HepG2 (cell line): ENCODE measurements around the gene HID1. TPM values are rescaled to one million over a fixed set of nuclear protein-coding genes. Genes with fewer than 3 reads are reported as not detected.

ENCODE experiments used
- ARNT2 ChIP-seq: sonication (generic); formaldehyde crosslinking; IDR thresholded peaks from 2 replicates; pipeline ENCODE4 v1.8.0; 2022; ENCODE audit warnings: mild to moderate bottlenecking, low read depth, missing genetic modification reagents, moderate library complexity
- ATF4 ChIP-seq, 2 experiments: fragments of 450-650 bp in 1 of 2; sonication (generic) in 1 of 2; formaldehyde crosslinking; IDR thresholded peaks; 2 replicates each; pipeline versions ENCODE4 v1.5.0 to v1.8.0; 2020 to 2022; ENCODE audit warnings: mild to moderate bottlenecking in 1 of 2, missing genetic modification reagents in 1 of 2
- BCL6 ChIP-seq: IDR thresholded peaks from 2 replicates; pipeline ENCODE4 v1.6.1; 2016; ENCODE audit warnings: missing genetic modification reagents, missing compliant biosample characterization
- EED ChIP-seq: sonication (generic); formaldehyde crosslinking; IDR thresholded peaks from 2 replicates; pipeline ENCODE4 v1.5.0; 2020; ENCODE audit warnings: mild to moderate bottlenecking, missing genetic modification reagents
- HOXA5 ChIP-seq: sonication (generic); formaldehyde crosslinking; IDR thresholded peaks from 2 replicates; pipeline ENCODE4 v1.4.0; 2020; ENCODE audit warnings: missing genetic modification reagents
- KLF12 ChIP-seq: sonication (generic); formaldehyde crosslinking; IDR thresholded peaks from 2 replicates; pipeline ENCODE4 v1.4.0; 2020; ENCODE audit warnings: missing genetic modification reagents, borderline replicate concordance
- KLF9 ChIP-seq: IDR thresholded peaks from 2 replicates; pipeline ENCODE4 v1.6.1; 2016; ENCODE audit warnings: low read depth
- MATR3 ChIP-seq: sonication (generic); formaldehyde crosslinking; IDR thresholded peaks from 2 replicates; pipeline ENCODE4 v1.4.0; 2020; ENCODE audit warnings: missing genetic modification reagents
- MED1 ChIP-seq: sonication (generic); formaldehyde crosslinking; IDR thresholded peaks from 2 replicates; pipeline ENCODE4 v1.4.0; 2020; ENCODE audit warnings: missing genetic modification reagents
- MIXL1 ChIP-seq: IDR thresholded peaks from 2 replicates; pipeline ENCODE4 v1.6.1; 2016
- NFKB2 ChIP-seq: sonication (generic); formaldehyde crosslinking; IDR thresholded peaks from 2 replicates; pipeline ENCODE4 v1.4.0; 2020; ENCODE audit warnings: missing genetic modification reagents, borderline replicate concordance
- PHF5A ChIP-seq: IDR thresholded peaks from one replicate; pipeline ENCODE4 v1.6.1; 2018; ENCODE audit warnings: low read depth, missing genetic modification reagents; ENCODE audit not compliant: unreplicated experiment
- PPARG ChIP-seq: conservative IDR thresholded peaks from 2 replicates; pipeline ENCODE4 v1.6.1; 2016; ENCODE audit warnings: missing biosample characterization, missing genetic modification reagents
- RAD21 ChIP-seq: fragments of 450-650 bp; formaldehyde crosslinking; IDR thresholded peaks from 2 replicates; pipeline ENCODE4 v1.5.0; 2020; ENCODE audit warnings: mild to moderate bottlenecking
- SALL1 ChIP-seq: sonication (generic); formaldehyde crosslinking; IDR thresholded peaks from 2 replicates; pipeline ENCODE4 v1.8.0; 2022; ENCODE audit warnings: mild to moderate bottlenecking, missing genetic modification reagents
- SNAPC2 ChIP-seq: sonication (generic); formaldehyde crosslinking; IDR thresholded peaks from 2 replicates; pipeline ENCODE4 v1.8.1; 2022; ENCODE audit warnings: mild to moderate bottlenecking, missing genetic modification reagents
- TEAD3 ChIP-seq: optimal IDR thresholded peaks from 2 replicates; pipeline ENCODE3; 2016; ENCODE audit warnings: borderline replicate concordance
- ZBTB20 ChIP-seq: sonication (generic); formaldehyde crosslinking; IDR thresholded peaks from 2 replicates; pipeline ENCODE4 v1.8.1; 2023; ENCODE audit warnings: missing genetic modification reagents, low read depth, mild to moderate bottlenecking, borderline replicate concordance
- ZMAT3 ChIP-seq: sonication (generic); formaldehyde crosslinking; conservative IDR thresholded peaks from 2 replicates; pipeline ENCODE4 v1.7.0; 2021; ENCODE audit warnings: missing genetic modification reagents
- ZNF558 ChIP-seq: sonication (generic); formaldehyde crosslinking; IDR thresholded peaks from 2 replicates; pipeline ENCODE4 v1.9.0; 2022; ENCODE audit warnings: mild to moderate bottlenecking, missing genetic modification reagents, borderline replicate concordance
- ZNF580 ChIP-seq: IDR thresholded peaks from 2 replicates; pipeline ENCODE4 v1.6.1; 2016; ENCODE audit warnings: low read depth, borderline replicate concordance
- polyA plus RNA-seq, 8 experiments: library from polyadenylated mRNA; depleted of rRNA in 3 of 8; stranded (reverse) in 7 of 8; unstranded in 1 of 8; fragments of >200 nt; fragmentation: Illumina TruSeq in 4 of 8; extraction: Trizol in 4 of 8; gene quantifications; 2 replicates each; pipeline versions ENCODE4 v1.2.1 to v1.2.3, GENCODE V29; 2011 to 2016; ENCODE audit warnings: low read depth in 4 of 8, missing spikeins in 1 of 8, mixed read lengths in 1 of 8; ENCODE audit not compliant: insufficient read depth in 1 of 8
- total RNA-seq, 5 experiments: library from RNA; depleted of rRNA; stranded (reverse); fragments of >200 nt; fragmentation: Illumina TruSeq; extraction: Trizol; gene quantifications; 2 replicates each; pipeline ENCODE4 v1.2.3, GENCODE V29; 2016; ENCODE audit warnings: low read depth in 1 of 5
- TF ChIP-seq, protein P1 (sequence below): sonication (generic); formaldehyde crosslinking; IDR thresholded peaks from 2 replicates; pipeline ENCODE4 v1.5.1; 2020; ENCODE audit warnings: mild to moderate bottlenecking, moderate library complexity, missing genetic modification reagents
- TF ChIP-seq, protein P2 (sequence below): sonication (generic); formaldehyde crosslinking; IDR thresholded peaks from 2 replicates; pipeline ENCODE4 v1.8.0; 2022; ENCODE audit warnings: missing genetic modification reagents, mild to moderate bottlenecking, inconsistent platforms, borderline replicate concordance

The HID1 gene
- total and polyA plus RNA-seq, 2 of the 13 experiments (the other 11 are each of a cell fraction or from before 2014, with no cell fraction given): 2.1 to 10.6 TPM

DNA sequence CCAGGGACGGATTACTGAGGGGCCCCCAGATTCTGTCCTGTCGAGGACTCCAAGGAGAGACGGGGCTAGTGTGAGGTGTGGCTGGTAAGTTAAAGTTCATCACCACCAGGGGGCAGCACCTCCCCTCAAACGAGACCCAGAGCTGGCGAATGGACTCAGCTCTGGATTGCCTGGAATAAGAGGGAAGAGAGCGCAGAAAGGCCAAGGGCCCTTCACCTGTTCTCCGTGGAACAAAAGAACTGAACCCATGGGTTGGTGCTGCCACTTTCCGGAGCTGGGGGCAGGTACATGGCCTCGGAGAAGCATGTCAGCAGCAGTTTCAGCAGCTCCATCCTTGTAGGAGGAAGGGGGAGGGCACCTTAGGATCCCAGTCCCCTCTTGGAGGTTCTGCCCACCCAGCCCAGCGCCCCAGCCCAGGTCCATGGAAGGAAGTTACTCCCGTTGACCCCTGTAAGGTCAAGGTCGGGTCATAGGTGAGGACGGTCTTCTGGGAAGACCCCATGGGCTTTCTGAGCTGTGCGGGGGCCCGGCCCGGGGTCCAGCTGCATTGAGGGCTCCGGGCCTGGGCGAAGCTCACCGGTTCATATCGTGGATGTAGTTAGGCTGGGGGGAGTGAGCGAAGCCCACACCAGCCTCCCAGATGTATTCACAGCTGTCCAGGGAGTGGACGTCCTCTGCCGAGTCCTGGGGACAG, 10.8 kb downstream of the HID1 start (continued):
- TF ChIP-seq MED1 (CRISPR knock-in tag) (0 out of 2 replicates have a peak, but pooled peaks have one; percentile 32), HOXA5 (CRISPR knock-in tag) (0 out of 2 replicates have a peak, but pooled peaks have one; percentile 31), SNAPC2 (CRISPR knock-in tag) (no peak), KLF12 (peak; percentile 26; the same call in 1 of the 2 replicates), ARNT2 (CRISPR knock-in tag) (0 out of 2 replicates have a peak, but pooled peaks have one; percentile 27), ATF4 (CRISPR knock-in tag; IDR thresholded peaks at IDR 0.05) (no peak), MATR3 (no peak), SALL1 (CRISPR knock-in tag) (peak; percentile 46; the same call in 1 of the 2 replicates), BCL6 (0 out of 2 replicates have a peak, but pooled peaks have one; percentile 15), KLF9 (no peak), ZBTB20 (CRISPR knock-in tag) (peak; percentile 53; the same call in 1 of the 2 replicates), MIXL1 (CRISPR knock-in tag) (0 out of 2 replicates have a peak, but pooled peaks have one; percentile 33), ZMAT3 (CRISPR knock-in tag) (no peak), RAD21 (CRISPR knock-in tag) (peak; percentile 95), ZNF558 (CRISPR knock-in tag) (no peak), PHF5A (CRISPR knock-in tag) (no peak), ZNF580 (CRISPR knock-in tag) (0 out of 2 replicates have a peak, but pooled peaks have one; percentile 26), NFKB2 (CRISPR knock-in tag) (no peak), TEAD3 (CRISPR knock-in tag) (peak; percentile 34), PPARG (CRISPR knock-in tag) (no peak; the same call in 1 of the 2 replicates), EED (CRISPR knock-in tag) (peak; percentile 33; the same call in 1 of the 2 replicates)
- TF ChIP-seq, protein P1, sequence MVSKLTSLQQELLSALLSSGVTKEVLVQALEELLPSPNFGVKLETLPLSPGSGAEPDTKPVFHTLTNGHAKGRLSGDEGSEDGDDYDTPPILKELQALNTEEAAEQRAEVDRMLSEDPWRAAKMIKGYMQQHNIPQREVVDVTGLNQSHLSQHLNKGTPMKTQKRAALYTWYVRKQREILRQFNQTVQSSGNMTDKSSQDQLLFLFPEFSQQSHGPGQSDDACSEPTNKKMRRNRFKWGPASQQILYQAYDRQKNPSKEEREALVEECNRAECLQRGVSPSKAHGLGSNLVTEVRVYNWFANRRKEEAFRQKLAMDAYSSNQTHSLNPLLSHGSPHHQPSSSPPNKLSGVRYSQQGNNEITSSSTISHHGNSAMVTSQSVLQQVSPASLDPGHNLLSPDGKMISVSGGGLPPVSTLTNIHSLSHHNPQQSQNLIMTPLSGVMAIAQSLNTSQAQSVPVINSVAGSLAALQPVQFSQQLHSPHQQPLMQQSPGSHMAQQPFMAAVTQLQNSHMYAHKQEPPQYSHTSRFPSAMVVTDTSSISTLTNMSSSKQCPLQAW (CRISPR knock-in tag): 0 out of 2 replicates have a peak, but pooled peaks have one; percentile 27
- TF ChIP-seq, protein P2, sequence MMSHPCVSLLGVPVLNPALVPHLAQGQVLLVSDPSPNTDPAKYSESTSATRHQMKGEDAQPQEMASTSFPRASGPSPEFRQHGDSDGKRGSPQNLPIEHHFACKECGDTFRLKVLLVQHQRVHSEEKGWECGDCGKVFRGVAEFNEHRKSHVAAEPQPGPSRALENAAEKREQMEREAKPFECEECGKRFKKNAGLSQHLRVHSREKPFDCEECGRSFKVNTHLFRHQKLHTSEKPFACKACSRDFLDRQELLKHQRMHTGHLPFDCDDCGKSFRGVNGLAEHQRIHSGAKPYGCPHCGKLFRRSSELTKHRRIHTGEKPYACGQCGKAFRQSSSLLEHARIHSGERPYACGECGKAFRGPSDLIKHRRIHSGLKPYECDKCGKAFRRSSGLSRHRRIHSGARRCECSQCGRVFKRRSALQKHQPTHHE: peak; percentile 32; the same call in 1 of the 2 replicates
